Measurements from ENCODE around the gene PDE9A.
"Not testable (repeated sequence)": the region's sequence is repeated elsewhere in the genome, so short reads cannot be mapped to it uniquely, and the experiment has no call there.

The PDE9A gene

DNA sequence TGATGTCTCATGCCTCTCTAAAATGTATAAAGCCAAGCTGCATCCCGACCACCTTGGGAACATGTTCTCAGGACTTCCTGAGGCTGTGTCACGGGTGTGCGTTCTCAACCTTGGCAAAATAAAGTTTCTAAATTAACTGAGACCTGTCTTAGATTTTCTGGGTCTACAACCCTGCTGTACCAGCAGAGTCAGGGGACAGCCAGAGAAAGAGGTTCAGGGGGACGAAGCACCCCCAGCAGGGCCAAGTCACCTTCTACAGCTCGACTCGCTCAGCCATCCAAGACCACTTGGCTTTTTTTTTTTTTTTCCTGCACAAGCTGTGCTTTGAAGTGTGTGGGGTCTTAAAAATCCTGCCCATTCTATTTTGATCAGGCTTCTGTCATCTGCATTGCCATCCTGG is 28.5 kb upstream of the PDE9A start:
- Mint-ChIP-seq H3K4me1 (peaks cover 49% of the 10 kb centered on the region), H3K27me3 (ENCODE audit: low read depth, poor library complexity) (peaks cover 8% of the 10 kb centered on the region), H3K36me3 (ENCODE audit: low read depth) (no peaks in the 10 kb centered on the region), H3K9me3 (peaks cover 4% of the 10 kb centered on the region), H3K27ac (peak overlapping the region; percentile 10), H3K4me3 (no peak overlapping the region)
- no peak for DNase-seq
- TF ChIP-seq, protein P1, sequence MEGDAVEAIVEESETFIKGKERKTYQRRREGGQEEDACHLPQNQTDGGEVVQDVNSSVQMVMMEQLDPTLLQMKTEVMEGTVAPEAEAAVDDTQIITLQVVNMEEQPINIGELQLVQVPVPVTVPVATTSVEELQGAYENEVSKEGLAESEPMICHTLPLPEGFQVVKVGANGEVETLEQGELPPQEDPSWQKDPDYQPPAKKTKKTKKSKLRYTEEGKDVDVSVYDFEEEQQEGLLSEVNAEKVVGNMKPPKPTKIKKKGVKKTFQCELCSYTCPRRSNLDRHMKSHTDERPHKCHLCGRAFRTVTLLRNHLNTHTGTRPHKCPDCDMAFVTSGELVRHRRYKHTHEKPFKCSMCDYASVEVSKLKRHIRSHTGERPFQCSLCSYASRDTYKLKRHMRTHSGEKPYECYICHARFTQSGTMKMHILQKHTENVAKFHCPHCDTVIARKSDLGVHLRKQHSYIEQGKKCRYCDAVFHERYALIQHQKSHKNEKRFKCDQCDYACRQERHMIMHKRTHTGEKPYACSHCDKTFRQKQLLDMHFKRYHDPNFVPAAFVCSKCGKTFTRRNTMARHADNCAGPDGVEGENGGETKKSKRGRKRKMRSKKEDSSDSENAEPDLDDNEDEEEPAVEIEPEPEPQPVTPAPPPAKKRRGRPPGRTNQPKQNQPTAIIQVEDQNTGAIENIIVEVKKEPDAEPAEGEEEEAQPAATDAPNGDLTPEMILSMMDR (IDR thresholded peaks at IDR 0.05): no peak

DNA sequence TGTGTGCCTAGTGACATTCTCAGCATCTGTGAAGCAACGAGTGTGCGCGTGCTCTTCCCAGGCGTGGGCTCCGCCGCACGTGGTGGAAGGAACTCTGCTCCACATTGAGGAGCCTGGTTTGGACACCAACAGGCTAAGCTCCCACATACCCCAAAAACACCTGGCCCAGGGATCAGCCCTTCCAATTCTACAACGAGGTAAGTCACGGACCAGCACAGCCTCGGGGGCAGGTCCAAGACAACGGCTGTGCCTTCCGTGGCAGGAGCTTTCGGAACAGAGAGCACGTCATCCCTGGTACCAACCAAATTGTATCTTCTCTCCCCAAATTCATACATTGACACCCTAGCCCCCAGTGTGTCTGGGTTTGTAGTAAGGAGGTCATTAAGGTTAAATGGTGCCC is 27.2 kb upstream of the PDE9A start:
- no peaks in the 10 kb centered on the region for H3K36me3 Mint-ChIP-seq (ENCODE audit: low read depth)
- H3K27me3 Mint-ChIP-seq (ENCODE audit: low read depth, poor library complexity): peaks cover 9% of the 10 kb centered on the region
- no peak overlapping the region for H3K4me3 Mint-ChIP-seq
- TF ChIP-seq, protein P1 (IDR thresholded peaks at IDR 0.05): no peak
- no peaks in the 10 kb centered on the region for H3K9me3 Mint-ChIP-seq
- H3K27ac Mint-ChIP-seq: no peak overlapping the region
- peaks cover 44% of the 10 kb centered on the region for H3K4me1 Mint-ChIP-seq
- no peak for DNase-seq

GRCh38 chr21:42627527-42628289 is 25.7 kb upstream of the PDE9A start:
- DNase-seq: no peak
- Mint-ChIP-seq H3K27me3 (ENCODE audit: low read depth, poor library complexity) (peaks cover 5% of the 10 kb centered on the region), H3K27ac (no peak overlapping the region), H3K9me3 (no peaks in the 10 kb centered on the region), H3K4me1 (peaks cover 28% of the 10 kb centered on the region), H3K4me3 (no peak overlapping the region), H3K36me3 (ENCODE audit: low read depth) (no peaks in the 10 kb centered on the region)
- TF ChIP-seq, protein P1 (IDR thresholded peaks at IDR 0.05): no peak

- H3K4me1 Mint-ChIP-seq: peaks cover 22% of the 10 kb centered on the region
- not testable (repeated sequence) for H3K4me3 Mint-ChIP-seq; H3K9me3 Mint-ChIP-seq; H3K27ac Mint-ChIP-seq; H3K36me3 Mint-ChIP-seq (ENCODE audit: low read depth); H3K27me3 Mint-ChIP-seq (ENCODE audit: low read depth, poor library complexity); DNase-seq
Measured at GRCh38 chr21:42628466-42629061, 24.9 kb upstream of the PDE9A start.

DNA sequence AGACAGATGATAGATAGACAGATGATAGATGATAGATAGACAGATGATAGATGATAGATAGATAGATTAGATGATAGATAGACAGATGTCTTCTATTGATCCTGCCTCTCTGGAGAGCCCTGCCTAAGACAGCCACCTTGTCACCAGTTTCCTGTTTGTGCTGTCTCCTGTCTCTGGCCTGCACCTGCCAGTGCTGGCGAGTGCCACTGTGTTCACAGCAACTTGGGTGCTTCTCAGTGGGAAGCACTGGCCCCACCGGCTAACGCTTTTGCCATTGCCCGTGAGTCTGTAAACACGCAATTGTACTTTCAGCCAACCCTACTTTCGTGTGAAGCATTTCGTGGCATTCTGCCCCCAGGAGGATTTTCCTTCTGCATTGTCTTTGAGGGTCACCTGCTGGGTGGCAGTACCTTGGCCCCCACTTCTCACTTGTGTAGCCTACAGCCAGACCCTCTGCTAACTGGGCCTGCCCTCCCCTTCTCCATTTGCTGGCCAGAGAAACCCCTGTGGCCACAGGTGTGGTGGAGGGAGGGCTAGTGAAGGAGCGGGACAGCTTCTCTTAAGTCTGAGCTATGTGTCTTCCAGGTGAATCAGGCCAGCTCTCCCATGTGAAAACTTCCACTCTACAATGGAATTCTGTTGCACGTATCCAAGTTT is 23.4 kb upstream of the PDE9A start:
- H3K9me3 Mint-ChIP-seq: no peaks in the 10 kb centered on the region
- DNase-seq: no peak
- H3K4me3 Mint-ChIP-seq: no peak overlapping the region
- H3K4me1 Mint-ChIP-seq: peaks cover 7% of the 10 kb centered on the region
- H3K27ac Mint-ChIP-seq: no peak overlapping the region
- H3K27me3 Mint-ChIP-seq (ENCODE audit: low read depth, poor library complexity): peaks cover 7% of the 10 kb centered on the region
- TF ChIP-seq, protein P1 (IDR thresholded peaks at IDR 0.05): no peak
- H3K36me3 Mint-ChIP-seq (ENCODE audit: low read depth): no peaks in the 10 kb centered on the region

DNA sequence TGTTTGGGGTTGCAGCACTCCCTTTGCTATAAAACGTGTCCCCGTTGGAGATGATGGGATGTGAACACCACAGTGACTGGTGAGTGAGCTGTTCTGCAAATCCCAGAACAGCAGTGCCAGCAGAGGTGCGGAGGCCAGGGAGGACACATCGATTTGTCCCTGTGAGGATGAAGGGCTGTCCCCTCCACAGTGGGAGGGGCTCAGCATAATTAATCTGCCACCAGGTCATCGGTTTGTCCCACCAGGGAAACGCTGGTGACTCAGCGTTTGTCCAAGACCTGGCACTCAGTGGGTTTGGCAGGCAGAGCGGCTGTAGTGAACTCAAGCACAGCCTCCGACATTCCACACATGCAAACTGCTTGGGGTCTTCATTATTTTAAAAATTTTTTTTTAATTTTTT is 22.8 kb upstream of the PDE9A start:
- Mint-ChIP-seq H3K4me1 (peaks cover 1% of the 10 kb centered on the region), H3K27me3 (ENCODE audit: low read depth, poor library complexity) (peaks cover 7% of the 10 kb centered on the region), H3K36me3 (ENCODE audit: low read depth) (no peaks in the 10 kb centered on the region), H3K4me3 (no peak overlapping the region), H3K27ac (no peak overlapping the region), H3K9me3 (no peaks in the 10 kb centered on the region)
- no peak for DNase-seq
- TF ChIP-seq, protein P1 (IDR thresholded peaks at IDR 0.05): no peak

Data from nephron progenitor cell (in vitro differentiated cells).